ENCODE measurements around the gene MEGF11. TPM values are rescaled to one million over a fixed set of nuclear protein-coding genes. Genes with fewer than 3 reads are reported as not detected.

Gene MEGF11
- total RNA-seq, 1 donor from 2014 or later: 0.60 TPM

- TF ChIP-seq, protein P1, sequence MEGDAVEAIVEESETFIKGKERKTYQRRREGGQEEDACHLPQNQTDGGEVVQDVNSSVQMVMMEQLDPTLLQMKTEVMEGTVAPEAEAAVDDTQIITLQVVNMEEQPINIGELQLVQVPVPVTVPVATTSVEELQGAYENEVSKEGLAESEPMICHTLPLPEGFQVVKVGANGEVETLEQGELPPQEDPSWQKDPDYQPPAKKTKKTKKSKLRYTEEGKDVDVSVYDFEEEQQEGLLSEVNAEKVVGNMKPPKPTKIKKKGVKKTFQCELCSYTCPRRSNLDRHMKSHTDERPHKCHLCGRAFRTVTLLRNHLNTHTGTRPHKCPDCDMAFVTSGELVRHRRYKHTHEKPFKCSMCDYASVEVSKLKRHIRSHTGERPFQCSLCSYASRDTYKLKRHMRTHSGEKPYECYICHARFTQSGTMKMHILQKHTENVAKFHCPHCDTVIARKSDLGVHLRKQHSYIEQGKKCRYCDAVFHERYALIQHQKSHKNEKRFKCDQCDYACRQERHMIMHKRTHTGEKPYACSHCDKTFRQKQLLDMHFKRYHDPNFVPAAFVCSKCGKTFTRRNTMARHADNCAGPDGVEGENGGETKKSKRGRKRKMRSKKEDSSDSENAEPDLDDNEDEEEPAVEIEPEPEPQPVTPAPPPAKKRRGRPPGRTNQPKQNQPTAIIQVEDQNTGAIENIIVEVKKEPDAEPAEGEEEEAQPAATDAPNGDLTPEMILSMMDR (IDR thresholded peaks at IDR 0.05; ENCODE audit: unreplicated experiment): no peak
- Mint-ChIP-seq H3K4me1 (ENCODE audit: low read depth) (no peaks in the 10 kb centered on the region), H3K27ac (no peak overlapping the region), H3K27me3 (peaks cover 41% of the 10 kb centered on the region), H3K4me3 (ENCODE audit: low read depth) (no peak overlapping the region), H3K36me3 (ENCODE audit: insufficient read depth) (no peaks in the 10 kb centered on the region), H3K9me3 (ENCODE audit: low read depth) (peaks cover 6% of the 10 kb centered on the region)
- DNase-seq (ENCODE audit: low spot score, unreplicated experiment): no peak
Measured at GRCh38 chr15:66033143-66033542, 220.4 kb downstream of the MEGF11 start.

DNA sequence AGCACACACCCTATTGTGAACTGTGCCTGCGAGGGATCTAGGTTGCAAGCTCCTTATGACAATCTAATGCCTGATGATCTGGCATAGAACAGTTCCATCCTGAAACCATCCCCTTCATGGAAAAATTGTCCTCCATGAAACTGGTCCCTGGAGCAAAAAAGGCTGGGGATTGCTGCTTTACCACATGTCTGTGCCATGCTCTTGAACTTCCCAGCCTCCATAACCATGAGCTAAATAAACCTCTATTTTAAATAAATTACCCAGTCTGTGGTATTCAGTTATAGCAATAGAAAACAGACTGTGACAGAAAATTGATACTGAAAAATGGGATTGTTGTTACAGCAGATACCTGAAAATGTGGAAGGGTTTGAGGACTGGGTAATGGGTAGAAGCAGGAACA, 221.5 kb downstream of the MEGF11 start:
- H3K4me1 Mint-ChIP-seq (ENCODE audit: low read depth): no peaks in the 10 kb centered on the region
- no peak overlapping the region for H3K4me3 Mint-ChIP-seq (ENCODE audit: low read depth)
- peaks cover 43% of the 10 kb centered on the region for H3K27me3 Mint-ChIP-seq
- no peak overlapping the region for H3K27ac Mint-ChIP-seq
- TF ChIP-seq, protein P1 (IDR thresholded peaks at IDR 0.05; ENCODE audit: unreplicated experiment): no peak
- peaks cover 6% of the 10 kb centered on the region for H3K9me3 Mint-ChIP-seq (ENCODE audit: low read depth)
- DNase-seq (ENCODE audit: low spot score, unreplicated experiment): no peak
- H3K36me3 Mint-ChIP-seq (ENCODE audit: insufficient read depth): no peaks in the 10 kb centered on the region

- DNase-seq (ENCODE audit: low spot score, unreplicated experiment): no peak
- Mint-ChIP-seq H3K4me3 (ENCODE audit: low read depth) (no peak overlapping the region), H3K36me3 (ENCODE audit: insufficient read depth) (no peaks in the 10 kb centered on the region), H3K9me3 (ENCODE audit: low read depth) (peaks cover 6% of the 10 kb centered on the region), H3K27me3 (peaks cover 36% of the 10 kb centered on the region), H3K27ac (no peak overlapping the region), H3K4me1 (ENCODE audit: low read depth) (no peaks in the 10 kb centered on the region)
- TF ChIP-seq, protein P1 (IDR thresholded peaks at IDR 0.05; ENCODE audit: unreplicated experiment): no peak
Measured at GRCh38 chr15:66030650-66031049, 222.9 kb downstream of the MEGF11 start.

GRCh38 chr15:66029650-66030049, 223.9 kb downstream of the MEGF11 start:
- TF ChIP-seq, protein P1 (IDR thresholded peaks at IDR 0.05; ENCODE audit: unreplicated experiment): no peak
- Mint-ChIP-seq H3K9me3 (ENCODE audit: low read depth) (peaks cover 6% of the 10 kb centered on the region), H3K36me3 (ENCODE audit: insufficient read depth) (no peaks in the 10 kb centered on the region), H3K4me3 (ENCODE audit: low read depth) (no peak overlapping the region), H3K4me1 (ENCODE audit: low read depth) (no peaks in the 10 kb centered on the region), H3K27ac (no peak overlapping the region), H3K27me3 (peaks cover 41% of the 10 kb centered on the region)
- DNase-seq (ENCODE audit: low spot score, unreplicated experiment): no peak

- H3K4me3 Mint-ChIP-seq (ENCODE audit: low read depth): no peak overlapping the region
- no peak overlapping the region for H3K27ac Mint-ChIP-seq
- peaks cover 2% of the 10 kb centered on the region for H3K9me3 Mint-ChIP-seq (ENCODE audit: low read depth)
- no peaks in the 10 kb centered on the region for H3K36me3 Mint-ChIP-seq (ENCODE audit: insufficient read depth)
- H3K4me1 Mint-ChIP-seq (ENCODE audit: low read depth): no peaks in the 10 kb centered on the region
- TF ChIP-seq, protein P1 (IDR thresholded peaks at IDR 0.05; ENCODE audit: unreplicated experiment): no peak
- no peak for DNase-seq (ENCODE audit: low spot score, unreplicated experiment)
- peaks cover 45% of the 10 kb centered on the region for H3K27me3 Mint-ChIP-seq
Measured at GRCh38 chr15:66027268-66027805, 226.2 kb downstream of the MEGF11 start.
